ENCODE measurements around the gene TREX2.

GRCh38 chrX:153477364-153477857, 31.6 kb upstream of the TREX2 start:
- TF ChIP-seq, protein P1, sequence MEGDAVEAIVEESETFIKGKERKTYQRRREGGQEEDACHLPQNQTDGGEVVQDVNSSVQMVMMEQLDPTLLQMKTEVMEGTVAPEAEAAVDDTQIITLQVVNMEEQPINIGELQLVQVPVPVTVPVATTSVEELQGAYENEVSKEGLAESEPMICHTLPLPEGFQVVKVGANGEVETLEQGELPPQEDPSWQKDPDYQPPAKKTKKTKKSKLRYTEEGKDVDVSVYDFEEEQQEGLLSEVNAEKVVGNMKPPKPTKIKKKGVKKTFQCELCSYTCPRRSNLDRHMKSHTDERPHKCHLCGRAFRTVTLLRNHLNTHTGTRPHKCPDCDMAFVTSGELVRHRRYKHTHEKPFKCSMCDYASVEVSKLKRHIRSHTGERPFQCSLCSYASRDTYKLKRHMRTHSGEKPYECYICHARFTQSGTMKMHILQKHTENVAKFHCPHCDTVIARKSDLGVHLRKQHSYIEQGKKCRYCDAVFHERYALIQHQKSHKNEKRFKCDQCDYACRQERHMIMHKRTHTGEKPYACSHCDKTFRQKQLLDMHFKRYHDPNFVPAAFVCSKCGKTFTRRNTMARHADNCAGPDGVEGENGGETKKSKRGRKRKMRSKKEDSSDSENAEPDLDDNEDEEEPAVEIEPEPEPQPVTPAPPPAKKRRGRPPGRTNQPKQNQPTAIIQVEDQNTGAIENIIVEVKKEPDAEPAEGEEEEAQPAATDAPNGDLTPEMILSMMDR (IDR thresholded peaks at IDR 0.05; ENCODE audit: poor library complexity, severe bottlenecking), result no peak
- TF ChIP-seq POLR2AphosphoS5 (IDR thresholded peaks at IDR 0.05), result no peak
- TF ChIP-seq RAD21 (conservative IDR thresholded peaks at IDR 0.05), result no peak
- no peak for TF ChIP-seq TAF1 (IDR thresholded peaks at IDR 0.05; ENCODE audit: low read depth)
- TF ChIP-seq SMC3 (conservative IDR thresholded peaks at IDR 0.05; ENCODE audit: poor library complexity), result no peak
- TF ChIP-seq EZH2 (IDR thresholded peaks at IDR 0.05; ENCODE audit: borderline replicate concordance, insufficient read depth, low read length, poor library complexity, severe bottlenecking), result no peak
- TF ChIP-seq EP300 (conservative IDR thresholded peaks at IDR 0.05; ENCODE audit: poor library complexity, severe bottlenecking), result no peak
